GM23338 (cell line): Measurements from ENCODE around the gene ATG4B. TPM values are rescaled to one million over a fixed set of nuclear protein-coding genes. Genes with fewer than 3 reads are reported as not detected.

Source experiments
- ATAC-seq: fragments of 200-7000 bp; cut with Tn5 transposase; 3 replicates; pipeline ENCODE4 v1.9.1; 2020
- DNase-seq: peaks from one replicate; pipeline ENCODE4 v3.0.0-alpha.2; 2015; ENCODE audit warnings: low spot score
- H2AFZ ChIP-seq: fragments of 200-600 bp; sonication (generic); 2 replicates; pipeline ENCODE4 v1.8.0; 2016; ENCODE audit warnings: antibody characterized with exemption, mild to moderate bottlenecking, moderate library complexity
- H3F3A ChIP-seq: fragments of 200-600 bp; sonication (generic); replicated peaks from 2 replicates; pipeline ENCODE4 v1.8.0; 2017; ENCODE audit warnings: antibody characterized with exemption, mixed run types, low read depth
- H3K27ac ChIP-seq: fragments of 200-600 bp; sonication (generic); 2 replicates; pipeline ENCODE4 v1.6.1; 2016; ENCODE audit warnings: low read depth
- H3K27me3 ChIP-seq: fragments of 200-600 bp; sonication (generic); 2 replicates; pipeline ENCODE4 v1.8.0; 2016; ENCODE audit warnings: mild to moderate bottlenecking, mixed run types, moderate library complexity; ENCODE audit not compliant: insufficient read depth
- H3K36me3 ChIP-seq: fragments of 200-600 bp; sonication (generic); 2 replicates; pipeline ENCODE4 v1.8.0; 2016; ENCODE audit warnings: mild to moderate bottlenecking; ENCODE audit not compliant: insufficient read depth
- H3K4me1 ChIP-seq: fragments of 200-600 bp; sonication (generic); 2 replicates; pipeline ENCODE4 v1.8.0; 2016; ENCODE audit warnings: mild to moderate bottlenecking, moderate library complexity; ENCODE audit not compliant: insufficient read depth
- H3K4me2 ChIP-seq: fragments of 200-600 bp; sonication (generic); 2 replicates; pipeline ENCODE4 v1.7.1; 2017; ENCODE audit warnings: mixed run types
- H3K4me3 ChIP-seq: fragments of 200-600 bp; sonication (generic); 2 replicates; pipeline ENCODE4 v1.6.1; 2016; ENCODE audit warnings: mixed run types
- H3K79me2 ChIP-seq: fragments of 200-600 bp; sonication (generic); replicated peaks from 2 replicates; pipeline ENCODE4 v1.8.0; 2017; ENCODE audit warnings: mild to moderate bottlenecking; ENCODE audit not compliant: insufficient read depth
- H3K9me2 ChIP-seq: fragments of 200-600 bp; sonication (generic); 2 replicates; pipeline ENCODE4 v1.8.0; 2017; ENCODE audit not compliant: insufficient read depth
- H4K20me1 ChIP-seq: fragments of 200-600 bp; sonication (generic); replicated peaks from 2 replicates; pipeline ENCODE4 v1.8.0; 2017; ENCODE audit warnings: mild to moderate bottlenecking; ENCODE audit not compliant: insufficient read depth
- H3K27ac Mint-ChIP-seq: 2 replicates; pipeline ENCODE4 v1.8.0; 2020; ENCODE audit warnings: inconsistent platforms, mild to moderate bottlenecking, moderate library complexity, mixed read lengths
- H3K27me3 Mint-ChIP-seq: 3 replicates; pipeline ENCODE4 v1.8.0; 2022; ENCODE audit warnings: low read depth, mild to moderate bottlenecking, moderate library complexity, mixed read lengths, inconsistent platforms; ENCODE audit not compliant: insufficient read depth, poor library complexity
- H3K36me3 Mint-ChIP-seq: 3 replicates; pipeline ENCODE4 v1.8.0; 2021; ENCODE audit warnings: low read depth, mild to moderate bottlenecking, inconsistent platforms, moderate library complexity, mixed read lengths
- H3K4me1 Mint-ChIP-seq: 3 replicates; pipeline ENCODE4 v1.8.0; 2020; ENCODE audit warnings: mild to moderate bottlenecking, inconsistent platforms, mixed read lengths
- H3K4me3 Mint-ChIP-seq: 3 replicates; pipeline ENCODE4 v1.8.0; 2021; ENCODE audit warnings: moderate library complexity, mild to moderate bottlenecking, inconsistent platforms, mixed read lengths
- H3K9me3 Mint-ChIP-seq: 3 replicates; pipeline ENCODE4 v1.8.0; 2020; ENCODE audit warnings: moderate library complexity, mild to moderate bottlenecking, inconsistent platforms, mixed read lengths
- CREB1 ChIP-seq: fragments of 250-450 bp; sonication (Bioruptor Pico); IDR thresholded peaks from 2 replicates; pipeline ENCODE4 v1.5.0; 2020; ENCODE audit warnings: low read depth, mild to moderate bottlenecking, moderate library complexity
- NANOG ChIP-seq: IDR thresholded peaks from 2 replicates; pipeline ENCODE4 v1.6.1; 2016; ENCODE audit warnings: antibody characterized with exemption, borderline replicate concordance
- POLR2AphosphoS5 ChIP-seq: IDR thresholded peaks from 2 replicates; pipeline ENCODE4 v1.6.1; 2016; ENCODE audit warnings: antibody characterized with exemption, low read depth
- REST ChIP-seq: IDR thresholded peaks from one replicate; pipeline ENCODE4 v1.6.1; 2018; ENCODE audit warnings: antibody characterized with exemption; ENCODE audit not compliant: unreplicated experiment
- ZNF331 ChIP-seq: fragments of 250-450 bp; sonication (Bioruptor Pico); IDR thresholded peaks from 2 replicates; pipeline ENCODE4 v1.5.0; 2020; ENCODE audit warnings: low read depth, mild to moderate bottlenecking, moderate library complexity
- ZNF462 ChIP-seq: fragments of 250-450 bp; sonication (Bioruptor Pico); IDR thresholded peaks from 2 replicates; pipeline ENCODE4 v1.5.0; 2020; ENCODE audit warnings: mild to moderate bottlenecking, moderate library complexity
- polyA plus RNA-seq: library from polyadenylated mRNA; unstranded; fragments of >200 nt; fragmentation: Nextera tagmentation; extraction: Ambion mirVana; gene quantifications from 2 replicates; pipeline ENCODE4 v1.2.1, GENCODE V29; 2016
- total RNA-seq: library from RNA; depleted of rRNA; stranded (reverse); fragments of >200 nt; shearing (Covaris generic); gene quantifications from 2 replicates; pipeline ENCODE4 v1.2.3, GENCODE V29; 2014

Gene ATG4B
- total and polyA plus RNA-seq, 2 experiments from 2014 or later = 102 to 104 TPM

GRCh38 chr2:241641631-241642030 lies 4.1 kb downstream of the ATG4B start:
- H3K27ac Mint-ChIP-seq = no peak overlapping the region
- peak overlapping the region; percentile 8; the same call in 1 of the 2 replicates for H3K4me3 ChIP-seq
- DNase-seq (no peak), ATAC-seq (no peak)
- H3K4me1 Mint-ChIP-seq = peaks cover 26% of the 10 kb centered on the region
- H3K27ac ChIP-seq = peak overlapping the region; percentile 34; the same call in 1 of the 2 replicates
- H3K4me1 ChIP-seq = peaks cover 17% of the 10 kb centered on the region
- H3K4me2 ChIP-seq = peak overlapping the region; percentile 50
- TF ChIP-seq NANOG (no peak), POLR2AphosphoS5 (no peak), REST (no peak), CREB1 (CRISPR knock-in tag) (no peak), ZNF462 (CRISPR knock-in tag) (no peak), ZNF331 (CRISPR knock-in tag) (no peak)
- peaks cover 14% of the 10 kb centered on the region for H3K36me3 ChIP-seq
- peaks cover 22% of the 10 kb centered on the region for H3K9me3 Mint-ChIP-seq
- H3K4me3 Mint-ChIP-seq = no peak overlapping the region; the same call in 2 of the 3 replicates
- peaks cover 57% of the 10 kb centered on the region for H4K20me1 ChIP-seq
- H3K36me3 Mint-ChIP-seq = peaks cover 42% of the 10 kb centered on the region
- H3K79me2 ChIP-seq = peaks cover 88% of the 10 kb centered on the region
- H2AFZ ChIP-seq = no peak overlapping the region
- peaks cover 15% of the 10 kb centered on the region for H3K27me3 Mint-ChIP-seq
- H3F3A ChIP-seq = 0 out of 2 replicates have a peak, but pooled peaks cover 6% of the 10 kb centered on the region
- H3K9me2 ChIP-seq = no peaks in the 10 kb centered on the region
- no peaks in the 10 kb centered on the region for H3K27me3 ChIP-seq
